ENCODE results near the gene ATG10.

Gene ATG10

GRCh38 chr5:82162573-82162972 is 190.8 kb downstream of the ATG10 start:
- TF ChIP-seq CTCF (IDR thresholded peaks at IDR 0.05) (no peak), ZFX (IDR thresholded peaks at IDR 0.05; ENCODE audit: borderline replicate concordance) (no peak)
- no peak overlapping the region for H3K27ac ChIP-seq

GRCh38 chr5:82163452-82164175 is 191.8 kb downstream of the ATG10 start:
- H3K27ac ChIP-seq: peak overlapping the region; percentile 84
- no peak for TF ChIP-seq CTCF (IDR thresholded peaks at IDR 0.05)
- no peak for TF ChIP-seq ZFX (IDR thresholded peaks at IDR 0.05; ENCODE audit: borderline replicate concordance)

- TF ChIP-seq CTCF (IDR thresholded peaks at IDR 0.05) (no peak), ZFX (IDR thresholded peaks at IDR 0.05; ENCODE audit: borderline replicate concordance) (no peak)
These were observed 192.6 kb downstream of the ATG10 start for GRCh38 chr5:82164176-82164976.

GRCh38 chr5:82164977-82165713 is 193.3 kb downstream of the ATG10 start:
- H3K27ac ChIP-seq: peak overlapping the region; percentile 84
- TF ChIP-seq ZFX (IDR thresholded peaks at IDR 0.05; ENCODE audit: borderline replicate concordance) (no peak), CTCF (IDR thresholded peaks at IDR 0.05) (peak; percentile 16; the same call in 1 of the 2 replicates)

More at GRCh38 chr5:82164176-82164976, 192.6 kb downstream of the ATG10 start:
- peak overlapping the region; percentile 84 for H3K27ac ChIP-seq

- H3K27ac ChIP-seq: peak overlapping the region; percentile 84
These were observed 194.1 kb downstream of the ATG10 start for GRCh38 chr5:82165740-82166530.

More at GRCh38 chr5:82165740-82166530, 194.1 kb downstream of the ATG10 start:
- TF ChIP-seq CTCF (IDR thresholded peaks at IDR 0.05): peak; percentile 86
- TF ChIP-seq ZFX (IDR thresholded peaks at IDR 0.05; ENCODE audit: borderline replicate concordance): no peak

All from 22Rv1 (cell line).